Mammary epithelial cell (primary cell): Measurements from ENCODE around the gene PDCD5.

Experiments used
- EZH2 ChIP-seq: IDR thresholded peaks from 2 replicates; pipeline ENCODE4 v1.6.1; 2012; ENCODE audit warnings: low read length, inconsistent platforms, borderline replicate concordance
- TF ChIP-seq, protein P1 (sequence below), 2 donors: IDR thresholded peaks in 1 of 2; conservative IDR thresholded peaks in 1 of 2; 2 replicates each; pipeline ENCODE4 v1.5.1; 2011 to 2012; ENCODE audit warnings: inconsistent platforms in 2 of 2, low read length in 2 of 2, mild to moderate bottlenecking in 2 of 2, control low read depth in 1 of 2, low read depth in 1 of 2; ENCODE audit not compliant: insufficient read depth in 1 of 2; ENCODE audit errors: extremely low read depth in 1 of 2

DNA sequence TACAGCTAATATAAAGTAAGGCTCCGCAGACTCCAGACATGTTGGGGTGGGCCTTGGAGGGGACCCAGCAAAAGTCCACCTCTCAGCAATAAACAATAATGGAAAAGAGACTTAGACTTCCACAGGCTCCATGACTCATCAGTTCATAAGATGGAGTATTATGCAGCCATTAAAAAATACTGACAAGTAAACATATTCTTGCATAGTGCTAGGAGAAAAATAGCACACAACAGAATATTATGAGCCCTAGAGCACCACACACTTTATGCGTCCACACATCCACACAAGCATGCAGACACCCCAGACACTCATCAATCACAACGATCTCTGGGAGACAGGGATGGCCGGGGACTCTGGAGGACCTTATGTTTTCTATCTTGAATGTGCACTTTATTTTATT is 46.0 kb downstream of the PDCD5 start:
- TF ChIP-seq, protein P1, sequence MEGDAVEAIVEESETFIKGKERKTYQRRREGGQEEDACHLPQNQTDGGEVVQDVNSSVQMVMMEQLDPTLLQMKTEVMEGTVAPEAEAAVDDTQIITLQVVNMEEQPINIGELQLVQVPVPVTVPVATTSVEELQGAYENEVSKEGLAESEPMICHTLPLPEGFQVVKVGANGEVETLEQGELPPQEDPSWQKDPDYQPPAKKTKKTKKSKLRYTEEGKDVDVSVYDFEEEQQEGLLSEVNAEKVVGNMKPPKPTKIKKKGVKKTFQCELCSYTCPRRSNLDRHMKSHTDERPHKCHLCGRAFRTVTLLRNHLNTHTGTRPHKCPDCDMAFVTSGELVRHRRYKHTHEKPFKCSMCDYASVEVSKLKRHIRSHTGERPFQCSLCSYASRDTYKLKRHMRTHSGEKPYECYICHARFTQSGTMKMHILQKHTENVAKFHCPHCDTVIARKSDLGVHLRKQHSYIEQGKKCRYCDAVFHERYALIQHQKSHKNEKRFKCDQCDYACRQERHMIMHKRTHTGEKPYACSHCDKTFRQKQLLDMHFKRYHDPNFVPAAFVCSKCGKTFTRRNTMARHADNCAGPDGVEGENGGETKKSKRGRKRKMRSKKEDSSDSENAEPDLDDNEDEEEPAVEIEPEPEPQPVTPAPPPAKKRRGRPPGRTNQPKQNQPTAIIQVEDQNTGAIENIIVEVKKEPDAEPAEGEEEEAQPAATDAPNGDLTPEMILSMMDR (conservative IDR thresholded peaks at IDR 0.05 in 1 of 2, IDR thresholded peaks at IDR 0.05 in 1 of 2; ENCODE audit: extremely low read depth in 1 of 2, insufficient read depth in 1 of 2, low read depth in 1 of 2, low read length in 2 of 2): no peak
- no peak for TF ChIP-seq EZH2
